Activated T-helper 1 cell treated with anti-CD3 and anti-CD28 coated beads, Interleukin-12 subunit alpha, Interleukin-12 subunit beta, Interleukin-2, Interleukin-4 antibody, amounts not matched to agents 30 ng/mL and 10 ng/mL and 1 ng/mL, durations not matched to agents 14 hours and 24 hours and 36 hours (primary cell): ENCODE data around the gene SCAND1. TPM values are rescaled to one million over a fixed set of nuclear protein-coding genes. Genes with fewer than 3 reads are reported as not detected.
"Not testable (repeated sequence)": the region's sequence is repeated elsewhere in the genome, so short reads cannot be mapped to it uniquely, and the experiment has no call there.

Experiments used
- DNase-seq: peaks from one replicate; pipeline ENCODE4 v3.0.0; 2021; ENCODE audit warnings: low spot score
- H3K27ac Mint-ChIP-seq: one replicate; pipeline ENCODE4 v1.8.0; 2021; ENCODE audit warnings: mild to moderate bottlenecking, mixed read lengths
- H3K27me3 Mint-ChIP-seq: one replicate; pipeline ENCODE4 v1.8.0; 2022; ENCODE audit warnings: mild to moderate bottlenecking, moderate library complexity, mixed read lengths; ENCODE audit not compliant: insufficient read depth
- H3K36me3 Mint-ChIP-seq: one replicate; pipeline ENCODE4 v1.8.0; 2021; ENCODE audit warnings: low read depth, mixed read lengths
- H3K4me1 Mint-ChIP-seq: one replicate; pipeline ENCODE4 v1.8.0; 2021; ENCODE audit warnings: low read depth, mixed read lengths
- H3K4me3 Mint-ChIP-seq: one replicate; pipeline ENCODE4 v1.8.0; 2021; ENCODE audit warnings: mild to moderate bottlenecking, moderate library complexity, mixed read lengths
- H3K9me3 Mint-ChIP-seq: one replicate; pipeline ENCODE4 v1.8.0; 2021; ENCODE audit warnings: mixed read lengths
- intact Hi-C: fragments of 100-400 bp; cut with micrococcal nuclease; formaldehyde crosslinking; loops from one replicate; pipeline ENCODE4 v1.15.1; 2024
- total RNA-seq: library from RNA; stranded (reverse); gene quantifications from 2 replicates; pipeline ENCODE4 v1.2.3, GENCODE V29; 2022

SCAND1 gene
- total RNA-seq, 1 donor from 2014 or later = 39.7 TPM

GRCh38 chr20:35952480-35953386 lies 1.6 kb downstream of the SCAND1 start:
- no peaks in the 10 kb centered on the region for H3K9me3 Mint-ChIP-seq
- intact Hi-C loops = loop anchor here (5.0 to 10.0 kb wide), 4 partner anchors 670 to 1142 kb away; partner anchors contain the start of genes ACSS2, DSN1, EIF6 and RBL1
- H3K27me3 Mint-ChIP-seq = no peaks in the 10 kb centered on the region
- peak overlapping the region; percentile 100 for H3K4me3 Mint-ChIP-seq
- DNase-seq = no peak
- peaks cover 10% of the 10 kb centered on the region for H3K36me3 Mint-ChIP-seq
- H3K4me1 Mint-ChIP-seq = peaks cover 33% of the 10 kb centered on the region
- H3K27ac Mint-ChIP-seq = peak overlapping the region; percentile 89

GRCh38 chr20:35952080-35952479 lies 2.2 kb downstream of the SCAND1 start:
- H3K9me3 Mint-ChIP-seq, H3K27me3 Mint-ChIP-seq, DNase-seq: not testable (repeated sequence)
- Mint-ChIP-seq H3K36me3 (peaks cover 12% of the 10 kb centered on the region), H3K4me3 (peak overlapping the region; percentile 100), H3K4me1 (peaks cover 33% of the 10 kb centered on the region), H3K27ac (peak overlapping the region; percentile 89)
- intact Hi-C loops = loop anchor here (5.0 to 10.0 kb wide), 4 partner anchors 670 to 1143 kb away; partner anchors contain the start of genes ACSS2, DSN1, EIF6 and RBL1

DNA sequence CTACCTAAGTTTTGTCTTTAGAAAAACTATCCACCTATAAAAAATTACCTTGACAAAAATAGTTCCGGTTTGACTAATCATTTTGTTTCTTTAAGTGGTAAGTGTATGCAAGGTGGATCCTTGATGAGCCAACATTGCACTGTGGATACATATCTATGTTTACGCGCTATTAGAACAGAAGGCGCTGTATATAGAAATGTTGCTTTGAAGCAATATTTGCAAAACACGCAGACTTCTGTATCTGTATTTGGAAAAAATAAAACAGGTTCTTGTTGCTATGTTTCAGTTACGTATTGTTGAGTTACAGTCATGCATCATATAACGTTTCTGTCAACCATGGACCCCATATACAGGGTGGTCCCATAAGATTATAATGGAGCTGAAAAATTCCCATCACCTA lies 4.2 kb downstream of the SCAND1 start:
- no peak for DNase-seq
- Mint-ChIP-seq H3K36me3 (peaks cover 16% of the 10 kb centered on the region), H3K4me1 (peaks cover 33% of the 10 kb centered on the region), H3K4me3 (no peak overlapping the region), H3K27me3 (no peaks in the 10 kb centered on the region), H3K27ac (no peak overlapping the region), H3K9me3 (no peaks in the 10 kb centered on the region)
- intact Hi-C loops = loop anchor here (5.0 to 10.0 kb wide), 4 partner anchors 668 to 1145 kb away; partner anchors contain the start of genes ACSS2, DSN1, EIF6 and RBL1

DNA sequence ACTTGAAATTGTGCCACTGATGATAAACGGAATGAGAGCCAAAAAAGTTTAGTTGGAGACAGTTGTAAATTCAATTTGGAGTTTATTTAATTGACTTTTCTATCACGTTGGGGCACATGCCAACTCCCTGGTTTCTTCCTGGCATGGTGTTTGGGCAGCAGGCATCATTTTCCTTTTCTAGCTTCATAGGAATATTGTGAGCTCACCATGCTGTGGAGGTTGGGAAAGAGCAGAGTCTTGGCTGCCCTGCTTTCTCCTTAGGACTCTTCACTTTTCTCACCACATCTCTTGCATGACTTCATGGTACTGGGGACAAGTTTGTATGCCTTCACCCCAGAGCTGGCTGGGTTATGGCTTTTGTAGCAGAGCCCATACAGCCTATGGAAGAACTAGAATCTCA lies 6.4 kb downstream of the SCAND1 start:
- no peaks in the 10 kb centered on the region for H3K9me3 Mint-ChIP-seq
- no peak overlapping the region for H3K27ac Mint-ChIP-seq
- H3K36me3 Mint-ChIP-seq = peaks cover 15% of the 10 kb centered on the region
- no peaks in the 10 kb centered on the region for H3K27me3 Mint-ChIP-seq
- DNase-seq = no peak
- no peak overlapping the region for H3K4me3 Mint-ChIP-seq
- intact Hi-C loops = no loop called here
- H3K4me1 Mint-ChIP-seq = peaks cover 26% of the 10 kb centered on the region

GRCh38 chr20:35947489-35947888 lies 6.8 kb downstream of the SCAND1 start:
- Mint-ChIP-seq H3K4me1 (peaks cover 21% of the 10 kb centered on the region), H3K27me3 (no peaks in the 10 kb centered on the region), H3K4me3 (no peak overlapping the region), H3K36me3 (peaks cover 12% of the 10 kb centered on the region), H3K27ac (no peak overlapping the region), H3K9me3 (no peaks in the 10 kb centered on the region)
- DNase-seq = no peak
- intact Hi-C loops = no loop called here

- intact Hi-C loops = no loop called here
- no peak for DNase-seq
- no peaks in the 10 kb centered on the region for H3K4me1 Mint-ChIP-seq
- no peak overlapping the region for H3K4me3 Mint-ChIP-seq
- H3K27ac Mint-ChIP-seq = no peak overlapping the region
- no peaks in the 10 kb centered on the region for H3K27me3 Mint-ChIP-seq
- peaks cover 17% of the 10 kb centered on the region for H3K36me3 Mint-ChIP-seq
- H3K9me3 Mint-ChIP-seq = no peaks in the 10 kb centered on the region
Observed at GRCh38 chr20:35942243-35942642, 12.1 kb downstream of the SCAND1 start.

DNA sequence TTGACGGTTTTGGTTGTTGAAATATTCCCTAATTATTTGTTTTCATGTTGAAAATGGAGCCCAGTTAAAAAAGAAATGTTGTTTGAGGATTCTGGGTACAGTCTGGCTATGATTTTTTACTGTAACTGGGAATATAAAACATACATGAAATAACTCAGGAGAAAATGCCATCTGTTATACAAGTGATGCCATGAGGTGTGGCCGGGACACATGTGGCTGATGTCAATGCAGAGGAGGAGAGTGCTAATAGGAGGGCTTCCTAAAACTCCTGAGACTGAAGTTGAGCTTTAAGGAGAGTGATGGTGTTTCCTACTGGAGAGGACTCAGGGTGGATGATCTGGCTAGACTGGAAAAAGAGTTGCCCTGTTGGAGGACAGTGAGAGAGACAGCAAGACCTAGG lies 12.7 kb downstream of the SCAND1 start:
- no peaks in the 10 kb centered on the region for H3K27me3 Mint-ChIP-seq
- peaks cover 19% of the 10 kb centered on the region for H3K36me3 Mint-ChIP-seq
- intact Hi-C loops = no loop called here
- DNase-seq = no peak
- no peaks in the 10 kb centered on the region for H3K4me1 Mint-ChIP-seq
- H3K4me3 Mint-ChIP-seq = no peak overlapping the region
- no peaks in the 10 kb centered on the region for H3K9me3 Mint-ChIP-seq
- H3K27ac Mint-ChIP-seq = peak overlapping the region; percentile 37

DNA sequence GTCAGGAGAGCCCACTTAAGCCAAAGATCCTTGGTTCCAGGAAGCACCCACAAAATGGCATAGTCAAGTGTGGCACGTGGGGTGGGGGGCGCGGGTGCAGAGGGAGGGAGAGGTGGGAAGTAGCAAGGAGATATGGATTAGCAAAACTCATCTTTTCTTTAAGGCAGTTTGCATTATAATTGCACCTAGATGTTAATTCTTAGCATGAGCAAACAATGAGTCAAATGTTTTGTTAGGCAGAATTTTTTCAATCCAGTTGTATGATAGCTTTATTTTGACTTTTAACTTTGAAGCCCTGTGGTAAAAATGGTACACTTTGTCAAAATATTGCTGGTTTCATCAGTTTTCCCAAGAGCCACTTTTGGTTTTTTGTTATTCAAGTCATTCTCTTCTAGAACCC lies 15.0 kb downstream of the SCAND1 start:
- Mint-ChIP-seq H3K27me3 (no peaks in the 10 kb centered on the region), H3K36me3 (peaks cover 17% of the 10 kb centered on the region), H3K9me3 (no peaks in the 10 kb centered on the region), H3K4me1 (peaks cover 9% of the 10 kb centered on the region), H3K27ac (no peak overlapping the region), H3K4me3 (no peak overlapping the region)
- intact Hi-C loops = no loop called here
- no peak for DNase-seq

DNA sequence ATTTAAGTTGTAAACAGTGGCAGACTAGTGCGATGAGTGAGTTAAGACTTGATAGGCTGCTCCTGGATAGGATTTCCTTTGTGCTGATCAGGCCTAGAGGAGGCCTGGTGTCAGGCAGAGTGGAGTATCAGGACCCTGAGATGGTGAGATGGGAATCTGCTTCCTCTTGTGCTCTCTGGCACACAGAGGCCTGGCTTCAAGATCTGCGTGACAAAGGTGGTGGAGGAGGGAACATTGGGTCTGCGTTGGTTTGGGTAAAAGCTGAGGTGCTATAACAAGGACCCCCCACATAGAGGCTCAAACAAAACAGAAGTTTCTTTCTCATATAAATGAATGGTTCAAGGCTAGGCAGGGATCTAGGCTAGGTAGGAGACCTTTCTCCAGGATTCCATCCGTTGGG lies 20.3 kb downstream of the SCAND1 start:
- Mint-ChIP-seq H3K36me3 (peaks cover 24% of the 10 kb centered on the region), H3K4me3 (no peak overlapping the region), H3K9me3 (no peaks in the 10 kb centered on the region), H3K27ac (no peak overlapping the region), H3K27me3 (no peaks in the 10 kb centered on the region), H3K4me1 (peaks cover 18% of the 10 kb centered on the region)
- DNase-seq = no peak
- intact Hi-C loops = no loop called here

- DNase-seq = no peak
- intact Hi-C loops = no loop called here
- Mint-ChIP-seq H3K9me3 (no peaks in the 10 kb centered on the region), H3K27me3 (no peaks in the 10 kb centered on the region), H3K36me3 (peaks cover 34% of the 10 kb centered on the region), H3K4me1 (peaks cover 9% of the 10 kb centered on the region), H3K4me3 (no peak overlapping the region), H3K27ac (peak overlapping the region; percentile 41)
Observed at GRCh38 chr20:35929301-35929700, 25.0 kb downstream of the SCAND1 start.

GRCh38 chr20:35920523-35920922 lies 33.8 kb downstream of the SCAND1 start:
- Mint-ChIP-seq H3K9me3 (no peaks in the 10 kb centered on the region), H3K27ac (no peak overlapping the region), H3K4me1 (no peaks in the 10 kb centered on the region), H3K4me3 (no peak overlapping the region), H3K27me3 (no peaks in the 10 kb centered on the region), H3K36me3 (peaks cover 7% of the 10 kb centered on the region)
- no peak for DNase-seq
- intact Hi-C loops = no loop called here

DNA sequence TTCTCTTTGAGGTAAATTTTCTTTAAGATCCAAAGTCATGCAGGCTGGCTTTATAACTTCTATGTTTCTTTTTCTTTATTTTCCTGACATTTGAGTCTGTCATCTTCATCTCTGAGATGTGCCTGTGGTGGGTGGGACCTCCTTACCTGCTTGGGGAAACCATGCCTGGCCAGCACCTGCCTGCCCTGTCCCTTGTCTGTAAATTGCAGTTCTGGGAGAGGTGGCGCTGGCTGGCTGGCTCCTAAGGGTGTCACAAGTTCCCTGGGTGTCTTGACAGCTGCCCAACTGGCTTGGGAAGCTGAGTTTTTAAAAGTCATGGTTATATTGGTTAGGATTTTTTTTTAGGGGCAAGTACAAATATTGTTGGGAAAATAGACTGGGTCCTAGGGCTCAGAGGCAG lies 36.3 kb downstream of the SCAND1 start:
- peaks cover 7% of the 10 kb centered on the region for H3K4me1 Mint-ChIP-seq
- H3K27me3 Mint-ChIP-seq = no peaks in the 10 kb centered on the region
- H3K27ac Mint-ChIP-seq = no peak overlapping the region
- no peak for DNase-seq
- peaks cover 16% of the 10 kb centered on the region for H3K36me3 Mint-ChIP-seq
- intact Hi-C loops = no loop called here
- H3K9me3 Mint-ChIP-seq = no peaks in the 10 kb centered on the region
- H3K4me3 Mint-ChIP-seq = no peak overlapping the region

GRCh38 chr20:35917077-35917476 lies 37.2 kb downstream of the SCAND1 start:
- Mint-ChIP-seq H3K9me3 (no peaks in the 10 kb centered on the region), H3K4me3 (no peak overlapping the region), H3K4me1 (peaks cover 7% of the 10 kb centered on the region), H3K27me3 (no peaks in the 10 kb centered on the region), H3K36me3 (peaks cover 17% of the 10 kb centered on the region), H3K27ac (no peak overlapping the region)
- DNase-seq = no peak
- intact Hi-C loops = no loop called here
